HCT116 (cell line): ENCODE data around the gene P4HA2. TPM values are rescaled to one million over a fixed set of nuclear protein-coding genes. Genes with fewer than 3 reads are reported as not detected.

ENCODE experiments used
- ATAC-seq: fragments of 200-7000 bp; cut with Tn5 transposase; 2 replicates; pipeline ENCODE4 v1.9.1; 2020; ENCODE audit warnings: mild to moderate bottlenecking, moderate library complexity
- BruUV-seq: library from RNA; stranded (reverse); fragments of 400-500 nt; replicated peaks from 2 replicates; lab custom pipeline; 2021; lab: Mats Ljungman, UMichigan
- CTCF ChIA-PET: fragments of 300-600 bp; sonication (Branson Sonifier 250); formaldehyde crosslinking; loops from one replicate; lab custom pipeline; 2021; ENCODE audit warnings: antibody characterized with exemption; lab: Charles Lee
- POLR2A ChIA-PET: fragments of 300-600, 350-600 bp; sonication (Branson Sonifier 250); formaldehyde crosslinking; loops from one replicate; lab custom pipeline; 2021; ENCODE audit warnings: antibody characterized with exemption; lab: Charles Lee
- RAD21 ChIA-PET, 2 experiments: fragments of 300-600 bp; sonication (Branson Sonifier 250); formaldehyde crosslinking; loops; one replicate each; lab custom pipeline; 2023; ENCODE audit warnings: low total read pairs in 2 of 2; ENCODE audit not compliant: uncharacterized antibody in 2 of 2, unreplicated experiment in 2 of 2, low non-redundant PET in 1 of 2; lab: Charles Lee
- DNase-seq: peaks from one replicate; pipeline ENCODE4 v3.0.0-alpha.2; 2010; ENCODE audit warnings: low read depth, low spot score
- H2AFZ ChIP-seq: fragments of 200-600 bp; shearing (Covaris generic), sonication (generic); 2 replicates; pipeline ENCODE4 v1.6.1; 2017; ENCODE audit warnings: low read depth, mixed run types, mixed read lengths, antibody characterized with exemption, low read length; ENCODE audit not compliant: poor library complexity, severe bottlenecking
- H3K27ac ChIP-seq: 2 replicates; pipeline ENCODE4 v1.5.1; 2012; ENCODE audit warnings: low read depth, low read length
- H3K27me3 ChIP-seq: fragments of 200-600 bp; sonication (generic); 2 replicates; pipeline ENCODE4 v1.6.1; 2016; ENCODE audit warnings: mixed run types, low read length, mixed read lengths; ENCODE audit not compliant: insufficient read depth
- H3K36me3 ChIP-seq, 2 experiments: fragments of 200-500 bp in 1 of 2; fragments of 200-600 bp in 1 of 2; sonication (Bioruptor generic) in 1 of 2; sonication (generic) in 1 of 2; 2 replicates each; pipeline versions ENCODE4 v1.5.1 to v1.6.1; 2014 to 2016; ENCODE audit warnings: low read length in 2 of 2, inconsistent platforms in 1 of 2, mixed read lengths in 1 of 2, mixed run types in 1 of 2; ENCODE audit not compliant: insufficient read depth in 2 of 2, control insufficient read depth in 1 of 2
- H3K4me1 ChIP-seq, 2 experiments: fragments of 200-600 bp in 1 of 2; sonication (generic) in 1 of 2; 2 replicates each; pipeline versions ENCODE4 v1.5.1 to v1.6.1; 2012 to 2017; ENCODE audit warnings: low read length in 2 of 2, inconsistent platforms in 1 of 2, mild to moderate bottlenecking in 1 of 2, mixed read lengths in 1 of 2, mixed run types in 1 of 2, moderate library complexity in 1 of 2; ENCODE audit not compliant: insufficient read depth in 2 of 2, control insufficient read depth in 1 of 2
- H3K4me2 ChIP-seq: fragments of 200-600 bp; sonication (generic); 2 replicates; pipeline ENCODE4 v1.6.1; 2017; ENCODE audit warnings: mixed run types, low read length, mixed read lengths
- H3K4me3 ChIP-seq, 2 experiments: fragments of 200-600 bp in 1 of 2; sonication (generic) in 1 of 2; replicated peaks in 1 of 2; 2 replicates each; pipeline ENCODE4 v1.5.1; 2011 to 2016; ENCODE audit warnings: low read length in 2 of 2, control low read depth in 1 of 2, low read depth in 1 of 2, mild to moderate bottlenecking in 1 of 2, mixed read lengths in 1 of 2, mixed run types in 1 of 2
- H3K79me2 ChIP-seq: fragments of 200-600 bp; sonication (generic); 2 replicates; pipeline ENCODE4 v1.6.1; 2017; ENCODE audit warnings: mild to moderate bottlenecking, mixed run types, low read length, moderate library complexity, mixed read lengths; ENCODE audit not compliant: insufficient read depth
- H3K9ac ChIP-seq: fragments of 200-600 bp; sonication (generic); 2 replicates; pipeline ENCODE4 v1.6.1; 2016; ENCODE audit warnings: low read length, mixed read lengths
- H3K9me2 ChIP-seq: fragments of 200-600 bp; sonication (generic), shearing (Covaris generic); 2 replicates; pipeline ENCODE4 v1.6.1; 2017; ENCODE audit warnings: mixed run types, mild to moderate bottlenecking, moderate library complexity; ENCODE audit not compliant: insufficient read depth
- H3K9me3 ChIP-seq, 2 experiments: fragments of 200-500 bp in 1 of 2; fragments of 200-600 bp in 1 of 2; sonication (Bioruptor generic) in 1 of 2; sonication (generic) in 1 of 2; 2 replicates each; pipeline ENCODE4 v1.6.1; 2014 to 2017; ENCODE audit warnings: low read length in 2 of 2, mixed read lengths in 2 of 2, inconsistent platforms in 1 of 2, low read depth in 1 of 2, mild to moderate bottlenecking in 1 of 2, mixed run types in 1 of 2, moderate library complexity in 1 of 2; ENCODE audit not compliant: control insufficient read depth in 1 of 2, insufficient read depth in 1 of 2
- H4K20me1 ChIP-seq: fragments of 200-600 bp; sonication (generic), shearing (Covaris generic); 2 replicates; pipeline ENCODE4 v1.6.1; 2017; ENCODE audit warnings: mixed run types, mild to moderate bottlenecking, moderate library complexity; ENCODE audit not compliant: insufficient read depth
- ATF3 ChIP-seq: IDR thresholded peaks from 2 replicates; pipeline ENCODE4 v1.6.1; 2012
- CBX3 ChIP-seq: IDR thresholded peaks from 2 replicates; pipeline ENCODE4 v1.6.1; 2012; ENCODE audit warnings: low read depth
- CEBPB ChIP-seq: IDR thresholded peaks from 2 replicates; pipeline ENCODE4 v1.6.1; 2012; ENCODE audit warnings: low read depth
- CTCF ChIP-seq, 3 experiments: fragments of 200-600 bp in 1 of 3; sonication (generic) in 1 of 3; IDR thresholded peaks in 2 of 3; conservative IDR thresholded peaks in 1 of 3; 2 replicates each; pipeline ENCODE4 v1.5.1; 2012 to 2017; ENCODE audit warnings: low read depth in 2 of 3, low read length in 2 of 3, antibody characterized with exemption in 1 of 3, borderline replicate concordance in 1 of 3, control low read depth in 1 of 3, mild to moderate bottlenecking in 1 of 3, mixed read lengths in 1 of 3, mixed run types in 1 of 3, moderate library complexity in 1 of 3; ENCODE audit not compliant: insufficient read depth in 1 of 3
- EGR1 ChIP-seq: IDR thresholded peaks from 2 replicates; pipeline ENCODE4 v1.6.1; 2012; ENCODE audit warnings: low read depth
- ELF1 ChIP-seq: IDR thresholded peaks from 2 replicates; pipeline ENCODE4 v1.6.1; 2012; ENCODE audit warnings: low read depth, borderline replicate concordance
- EZH2 ChIP-seq: fragments of 200-600 bp; sonication (generic); IDR thresholded peaks from 2 replicates; pipeline ENCODE4 v1.6.1; 2017; ENCODE audit warnings: antibody characterized with exemption, mixed run types
- EZH2phosphoT487 ChIP-seq: fragments of 200-600 bp; IDR thresholded peaks from 2 replicates; pipeline ENCODE4 v1.6.1; 2018; ENCODE audit warnings: antibody characterized with exemption, borderline replicate concordance
- FOSL1 ChIP-seq: IDR thresholded peaks from 2 replicates; pipeline ENCODE4 v1.6.1; 2012; ENCODE audit warnings: low read depth
- POLR2A ChIP-seq: IDR thresholded peaks from 2 replicates; pipeline ENCODE4 v1.7.0; 2011; ENCODE audit warnings: borderline replicate concordance; ENCODE audit not compliant: insufficient read depth, insufficient read length; ENCODE audit errors: extremely low read depth
- POLR2AphosphoS5 ChIP-seq: IDR thresholded peaks from 2 replicates; pipeline ENCODE4 v1.6.1; 2011; ENCODE audit warnings: mild to moderate bottlenecking, low read depth, low read length, moderate library complexity
- RAD21 ChIP-seq: IDR thresholded peaks from 2 replicates; pipeline ENCODE4 v1.6.1; 2012; ENCODE audit warnings: low read depth, mild to moderate bottlenecking
- REST ChIP-seq: IDR thresholded peaks from 2 replicates; pipeline ENCODE4 v1.6.1; 2012; ENCODE audit warnings: low read depth
- SIN3A ChIP-seq: IDR thresholded peaks from 2 replicates; pipeline ENCODE4 v1.6.1; 2012; ENCODE audit warnings: low read depth
- SP1 ChIP-seq: IDR thresholded peaks from 2 replicates; pipeline ENCODE4 v1.6.1; 2012; ENCODE audit warnings: low read depth
- SRF ChIP-seq: IDR thresholded peaks from 2 replicates; pipeline ENCODE4 v1.6.1; 2012; ENCODE audit warnings: low read depth
- TCF7L2 ChIP-seq: IDR thresholded peaks from 2 replicates; pipeline ENCODE4 v1.7.0; 2011; ENCODE audit warnings: borderline replicate concordance, inconsistent platforms; ENCODE audit not compliant: insufficient read depth, insufficient read length; ENCODE audit errors: extremely low read depth
- YY1 ChIP-seq: IDR thresholded peaks from 2 replicates; pipeline ENCODE4 v1.6.1; 2011; ENCODE audit warnings: low read length, low read depth, moderate library complexity, mild to moderate bottlenecking; ENCODE audit not compliant: insufficient replicate concordance; ENCODE audit errors: extremely low read depth
- ZBTB33 ChIP-seq: IDR thresholded peaks from 2 replicates; pipeline ENCODE4 v1.6.1; 2011; ENCODE audit warnings: mild to moderate bottlenecking, low read length, moderate library complexity; ENCODE audit not compliant: insufficient replicate concordance; ENCODE audit errors: extremely low read depth
- ZFX ChIP-seq: fragments of 450-650 bp; IDR thresholded peaks from 2 replicates; pipeline ENCODE4 v1.6.1; 2017
- intact Hi-C: fragments of 100-400 bp; cut with micrococcal nuclease; formaldehyde crosslinking; loops from 2 replicates; pipeline ENCODE4 v1.10.0; 2022
- total RNA-seq: library from RNA; stranded (reverse); gene quantifications from one replicate; pipeline ENCODE4 v1.2.1, GENCODE V29; 2021; ENCODE audit not compliant: unreplicated experiment

The P4HA2 gene
- total RNA-seq, 1 experiment from 2014 or later: 29.0 TPM

GRCh38 chr5:132221781-132222648 is 5.6 kb downstream of the P4HA2 start:
- CTCF ChIA-PET: no interaction called here

More at GRCh38 chr5:132221781-132222648, 5.6 kb downstream of the P4HA2 start:
- H3K36me3 ChIP-seq: peaks cover 0 to under 1% of the 10 kb centered on the region in 2 experiments; a peak in 1 of 4 replicates
- H3K4me3 ChIP-seq: no peak overlapping the region
- no peaks in the 10 kb centered on the region; the same call in 1 of the 2 replicates for H3K9me2 ChIP-seq
- H2AFZ ChIP-seq: no peak overlapping the region
- H3K9me3 ChIP-seq: no peaks in the 10 kb centered on the region
- TF ChIP-seq REST: no peak
- TF ChIP-seq SP1: no peak
- TF ChIP-seq ATF3: no peak
- no peak for TF ChIP-seq YY1
- TF ChIP-seq EZH2: no peak
- TF ChIP-seq EZH2phosphoT487: no peak
- TF ChIP-seq CTCF (IDR thresholded peaks at IDR 0.05 in 2 of 3, conservative IDR thresholded peaks at IDR 0.05 in 1 of 3; ENCODE audit: borderline replicate concordance in 1 of 3, insufficient read depth in 1 of 3, low read depth in 2 of 3, low read length in 2 of 3): no peak
- no peak for TF ChIP-seq ELF1
- TF ChIP-seq TCF7L2: no peak
- no peak for TF ChIP-seq SRF
- TF ChIP-seq CBX3: no peak
- no peak for TF ChIP-seq POLR2A
- TF ChIP-seq EGR1: no peak
- TF ChIP-seq RAD21: no peak
- no peak for TF ChIP-seq SIN3A
- no peak for TF ChIP-seq CEBPB
- no peak for TF ChIP-seq FOSL1
- no peak for TF ChIP-seq ZFX
- no peak for TF ChIP-seq POLR2AphosphoS5
- TF ChIP-seq ZBTB33: no peak
- TF ChIP-seq, all 23 proteins: peak for 0
- intact Hi-C loops: no loop called here
- DNase-seq (no peak), ATAC-seq (no peak)
- H3K27me3 ChIP-seq: no peaks in the 10 kb centered on the region
- no peak overlapping the region for H3K27ac ChIP-seq
- no peak overlapping the region for H3K9ac ChIP-seq
- H3K79me2 ChIP-seq: peaks cover 27% of the 10 kb centered on the region
- H3K4me2 ChIP-seq: no peak overlapping the region
- no TSS peak for BruUV-seq
- ChIA-PET RAD21 (no interaction called here), POLR2A (no interaction called here)
- H4K20me1 ChIP-seq: no peaks in the 10 kb centered on the region
- peaks cover 18 to 25% of the 10 kb centered on the region in 2 experiments for H3K4me1 ChIP-seq
